LNCaP clone FGC (cell line): ENCODE data around the gene GSG1.
"Not testable (repeated sequence)": the region's sequence is repeated elsewhere in the genome, so short reads cannot be mapped to it uniquely, and the experiment has no call there.

Experiments used
- DNase-seq: peaks from one replicate; pipeline ENCODE4 v3.0.0-alpha.2; 2011; ENCODE audit warnings: low read depth
- H3K4me3 ChIP-seq: 2 replicates; pipeline ENCODE4 v1.5.1; 2011; ENCODE audit warnings: mild to moderate bottlenecking, low read depth, low read length, control low read depth
- CTCF ChIP-seq: IDR thresholded peaks from 2 replicates; pipeline ENCODE4 v1.5.1; 2012; ENCODE audit warnings: mild to moderate bottlenecking; ENCODE audit not compliant: control insufficient read depth, insufficient read depth; ENCODE audit errors: extremely low read depth

Gene GSG1

GRCh38 chr12:13066459-13066858 is 37.0 kb downstream of the GSG1 start:
- no peak overlapping the region for H3K4me3 ChIP-seq
- DNase-seq, result no peak
- no peak for TF ChIP-seq CTCF

- TF ChIP-seq CTCF, result no peak
- H3K4me3 ChIP-seq, result no peak overlapping the region
- DNase-seq, result no peak
Observed at GRCh38 chr12:13066014-13066413, 37.5 kb downstream of the GSG1 start.

- no peak for TF ChIP-seq CTCF
- no peak for DNase-seq
Observed at GRCh38 chr12:13062669-13063068, 40.8 kb downstream of the GSG1 start.

GRCh38 chr12:13061377-13061776 is 42.1 kb downstream of the GSG1 start:
- TF ChIP-seq CTCF, result no peak
- H3K4me3 ChIP-seq, result no peak overlapping the region
- no peak for DNase-seq

More at GRCh38 chr12:13062669-13063068, 40.8 kb downstream of the GSG1 start:
- H3K4me3 ChIP-seq, result no peak overlapping the region

GRCh38 chr12:13060581-13060980 is 42.9 kb downstream of the GSG1 start:
- no peak for DNase-seq
- no peak for TF ChIP-seq CTCF
- H3K4me3 ChIP-seq, result no peak overlapping the region

GRCh38 chr12:13053617-13054016 is 49.9 kb downstream of the GSG1 start:
- DNase-seq, result not testable (repeated sequence)

GRCh38 chr12:13052421-13052820 is 51.0 kb downstream of the GSG1 start:
- DNase-seq, result no peak
- H3K4me3 ChIP-seq, result no peak overlapping the region
- TF ChIP-seq CTCF, result no peak

More at GRCh38 chr12:13053617-13054016, 49.9 kb downstream of the GSG1 start:
- not testable (repeated sequence) for H3K4me3 ChIP-seq
